Thymus (tissue), 14 donors: ENCODE data around the gene GNG7. TPM values are rescaled to one million over a fixed set of nuclear protein-coding genes. Genes with fewer than 3 reads are reported as not detected.
A peak's percentile ranks its signal among the peaks of the same experiment; 100 is the strongest.

Experiments
- DNase-seq, 9 donors: peaks; one replicate each; pipeline ENCODE4 v3.0.0-alpha.2; 2013; ENCODE audit warnings: low spot score in 9 of 9, low read depth in 6 of 9, missing footprints in 1 of 9
- H3K27ac ChIP-seq, 2 donors: one replicate each; pipeline ENCODE4 v1.5.1; 2013; ENCODE audit warnings: control low read depth in 1 of 2, low read depth in 1 of 2, low read length in 1 of 2, mild to moderate bottlenecking in 1 of 2, moderate library complexity in 1 of 2
- H3K27me3 ChIP-seq, 2 donors: one replicate each; pipeline ENCODE4 v1.5.1; 2013; ENCODE audit warnings: low read length in 1 of 2; ENCODE audit not compliant: control insufficient read depth in 2 of 2, insufficient read depth in 1 of 2
- H3K36me3 ChIP-seq, 2 donors: one replicate each; pipeline ENCODE4 v1.5.1; 2013; ENCODE audit warnings: low read length in 1 of 2, mild to moderate bottlenecking in 1 of 2, moderate library complexity in 1 of 2; ENCODE audit not compliant: control insufficient read depth in 2 of 2, insufficient read depth in 2 of 2
- H3K4me1 ChIP-seq, 2 donors: one replicate each; pipeline ENCODE4 v1.5.1; 2013; ENCODE audit warnings: low read length in 2 of 2; ENCODE audit not compliant: control insufficient read depth in 2 of 2, insufficient read depth in 2 of 2
- H3K4me3 ChIP-seq, 2 donors: one replicate each; pipeline ENCODE4 v1.5.1; 2013; ENCODE audit warnings: low read length in 2 of 2, control low read depth in 1 of 2, mild to moderate bottlenecking in 1 of 2
- H3K9me3 ChIP-seq, 2 donors: one replicate each; pipeline ENCODE4 v1.5.1; 2013; ENCODE audit warnings: low read length in 1 of 2, mild to moderate bottlenecking in 1 of 2; ENCODE audit not compliant: control insufficient read depth in 2 of 2, insufficient read depth in 1 of 2
- WGBS: extraction: QIAGEN DNeasy Blood & Tissue Kit; methylation state at CpG from one replicate; pipeline ENCODE4 v1.1.7; 2013; 5-methylcytosine and 5-hydroxymethylcytosine counted together
- long read RNA-seq, 10 donors: transcript quantifications; one replicate each; lab custom pipeline, GENCODE V29; 2026
- polyA plus RNA-seq: library from polyadenylated mRNA; stranded (reverse); fragments of 200-250 nt; gene quantifications from one replicate; pipeline ENCODE4 v1.2.3, GENCODE V29; 2013
- total RNA-seq: library from RNA; stranded (reverse); fragments of 120-200 nt; gene quantifications from one replicate; pipeline ENCODE4 v1.2.4, GENCODE V29; 2013
- donor health status: healthy.

Gene GNG7
- total RNA-seq (0.71 TPM), polyA plus RNA-seq (4.2 TPM)
- long read RNA-seq, donor 1, result 0 reads
- long read RNA-seq, donor 2, full-length matches to known transcripts, result 11 of 11 reads
- long read RNA-seq, donor 2, partial matches to known transcripts, result 0 of 11 reads
- long read RNA-seq, donor 2, other reads (novel, unspliced or antisense), result 0 of 11 reads
- long read RNA-seq, donor 3, full-length matches to known transcripts, result 4 of 4 reads
- long read RNA-seq, donor 3, partial matches to known transcripts, result 0 of 4 reads
- long read RNA-seq, donor 3, other reads (novel, unspliced or antisense), result 0 of 4 reads
- long read RNA-seq, donor 4, full-length matches to known transcripts, result 3 of 3 reads
- long read RNA-seq, donor 4, partial matches to known transcripts, result 0 of 3 reads
- long read RNA-seq, donor 4, other reads (novel, unspliced or antisense), result 0 of 3 reads
- long read RNA-seq, donor 5, full-length matches to known transcripts, result 4 of 4 reads
- long read RNA-seq, donor 5, partial matches to known transcripts, result 0 of 4 reads
- long read RNA-seq, donor 5, other reads (novel, unspliced or antisense), result 0 of 4 reads
- long read RNA-seq, donor 6, full-length matches to known transcripts, result 3 of 3 reads
- long read RNA-seq, donor 6, partial matches to known transcripts, result 0 of 3 reads
- long read RNA-seq, donor 6, other reads (novel, unspliced or antisense), result 0 of 3 reads
- long read RNA-seq, donor 7, full-length matches to known transcripts, result 4 of 4 reads
- long read RNA-seq, donor 7, partial matches to known transcripts, result 0 of 4 reads
- long read RNA-seq, donor 7, other reads (novel, unspliced or antisense), result 0 of 4 reads
- long read RNA-seq, donor 8, full-length matches to known transcripts, result 2 of 2 reads
- long read RNA-seq, donor 8, partial matches to known transcripts, result 0 of 2 reads
- long read RNA-seq, donor 8, other reads (novel, unspliced or antisense), result 0 of 2 reads
- long read RNA-seq, donor 9, full-length matches to known transcripts, result 6 of 6 reads
- long read RNA-seq, donor 9, partial matches to known transcripts, result 0 of 6 reads
- long read RNA-seq, donor 9, other reads (novel, unspliced or antisense), result 0 of 6 reads
- long read RNA-seq, donor 10, full-length matches to known transcripts, result 3 of 3 reads
- long read RNA-seq, donor 10, partial matches to known transcripts, result 0 of 3 reads
- long read RNA-seq, donor 10, other reads (novel, unspliced or antisense), result 0 of 3 reads

- Histone ChIP-seq H3K9me3 (no peaks in the 10 kb centered on the region), H3K27ac (no peak within 1 kb of the TSS), H3K36me3 (no peaks in the 10 kb centered on the region), H3K4me1 (peaks cover 0 to 53% of the 10 kb centered on the region in 2 donors), H3K4me3 (peak within 1 kb of the TSS; percentile 49 to 59), H3K27me3 (peaks cover 2 to 23% of the 10 kb centered on the region in 2 donors)
- WGBS, result 2% methylated on average over 77 of the region's 77 CpGs
- peak in 8 of 9 donors; percentile 54 to 95 (median 88) for DNase-seq
Measured at GRCh38 chr19:2702170-2703076, at the start of gene GNG7. TSS of gene GNG7 (minus strand) at chr19:2702694. CDS start at chr19:2520688, 182,006 bp downstream.

DNA sequence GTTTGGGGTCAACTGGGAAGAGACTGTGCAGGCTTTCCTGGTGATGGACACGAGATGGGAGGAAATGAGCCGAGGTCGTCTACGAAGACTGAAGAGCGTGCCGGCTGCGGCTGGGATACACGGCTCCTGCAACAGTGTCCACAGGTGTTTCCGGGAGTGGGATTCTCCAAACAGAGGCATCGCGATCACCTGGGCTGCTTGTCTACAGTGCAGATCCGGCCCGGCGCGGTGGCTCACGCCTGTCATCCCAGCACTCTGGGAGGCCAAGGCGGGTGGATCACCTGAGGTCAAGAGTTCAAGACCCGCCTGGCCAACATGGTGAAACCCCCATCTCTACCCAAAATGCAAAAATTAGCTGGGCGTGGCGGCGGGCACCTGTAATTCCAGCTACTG is 48.9 kb upstream of the GNG7 start:
- Histone ChIP-seq H3K4me1 (peaks cover 0 to 6% of the 10 kb centered on the region in 2 donors), H3K27me3 (peaks cover 0 to 3% of the 10 kb centered on the region in 2 donors), H3K27ac (no peak overlapping the region), H3K9me3 (no peaks in the 10 kb centered on the region), H3K36me3 (peaks cover 27 to 28% of the 10 kb centered on the region in 2 donors), H3K4me3 (no peak overlapping the region)
- DNase-seq, result no peak
- WGBS, result 96% methylated on average over 21 of the region's 21 CpGs

GRCh38 chr19:2750808-2751437 is 48.4 kb upstream of the GNG7 start:
- DNase-seq, result no peak
- no peaks in the 10 kb centered on the region for H3K9me3 ChIP-seq
- H3K4me3 ChIP-seq, result no peak overlapping the region
- no peak overlapping the region for H3K27ac ChIP-seq
- peaks cover 0 to 6% of the 10 kb centered on the region in 2 donors for H3K4me1 ChIP-seq
- H3K36me3 ChIP-seq, result peaks cover 22 to 23% of the 10 kb centered on the region in 2 donors
- peaks cover 0 to 3% of the 10 kb centered on the region in 2 donors for H3K27me3 ChIP-seq
- 82% methylated on average over 17 of the region's 17 CpGs for WGBS

GRCh38 chr19:2747349-2747748 is 44.9 kb upstream of the GNG7 start:
- Histone ChIP-seq H3K4me3 (no peak overlapping the region), H3K27ac (no peak overlapping the region), H3K9me3 (no peaks in the 10 kb centered on the region), H3K4me1 (peaks cover 0 to 6% of the 10 kb centered on the region in 2 donors), H3K27me3 (peaks cover 0 to 13% of the 10 kb centered on the region in 2 donors), H3K36me3 (no peaks in the 10 kb centered on the region)
- no peak for DNase-seq
- 95% methylated on average over 7 of the region's 7 CpGs for WGBS

DNA sequence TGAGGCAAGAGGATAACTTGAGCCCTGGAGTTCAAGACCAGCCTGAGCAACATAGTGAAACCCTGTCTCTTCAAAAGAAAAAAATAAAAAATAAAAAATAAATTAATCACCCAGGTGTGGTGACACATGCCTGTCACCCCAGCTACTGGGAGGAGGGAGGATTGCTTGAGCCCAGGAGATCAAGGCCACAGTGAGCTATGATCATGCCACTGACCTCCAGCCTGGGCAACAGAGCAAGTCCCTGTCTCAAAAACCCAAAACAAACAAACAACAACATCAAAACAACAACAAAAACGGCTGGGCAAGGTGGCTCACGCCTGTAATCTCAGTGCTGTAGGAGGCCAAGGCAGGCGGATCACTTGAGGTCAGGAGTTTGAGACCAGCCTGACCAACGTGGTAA is 41.6 kb upstream of the GNG7 start:
- Histone ChIP-seq H3K4me3 (no peak overlapping the region), H3K9me3 (no peaks in the 10 kb centered on the region), H3K27me3 (peaks cover 0 to 17% of the 10 kb centered on the region in 2 donors), H3K27ac (no peak overlapping the region), H3K4me1 (peaks cover 3 to 15% of the 10 kb centered on the region in 2 donors), H3K36me3 (no peaks in the 10 kb centered on the region)
- DNase-seq, result no peak
- WGBS, result 63% methylated on average over 4 of the region's 4 CpGs

- H3K36me3 ChIP-seq, result no peaks in the 10 kb centered on the region
- no peak overlapping the region for H3K4me3 ChIP-seq
- no peak for DNase-seq
- H3K9me3 ChIP-seq, result no peaks in the 10 kb centered on the region
- H3K4me1 ChIP-seq, result peaks cover 6 to 15% of the 10 kb centered on the region in 2 donors
- 83% methylated on average over 8 of the region's 8 CpGs for WGBS
- peaks cover 0 to 14% of the 10 kb centered on the region in 2 donors for H3K27me3 ChIP-seq
- H3K27ac ChIP-seq, result no peak overlapping the region
Measured at GRCh38 chr19:2743099-2743498, 40.6 kb upstream of the GNG7 start.

GRCh38 chr19:2740314-2740656 is 37.8 kb upstream of the GNG7 start:
- 45% methylated on average over 13 of the region's 13 CpGs for WGBS
- peaks cover 0 to 2% of the 10 kb centered on the region in 2 donors for H3K9me3 ChIP-seq
- H3K27me3 ChIP-seq, result peaks cover 0 to 14% of the 10 kb centered on the region in 2 donors
- no peak overlapping the region for H3K4me3 ChIP-seq
- no peak overlapping the region for H3K27ac ChIP-seq
- DNase-seq, result peak in 1 of 9 donors; percentile 6
- H3K36me3 ChIP-seq, result peaks cover 18 to 20% of the 10 kb centered on the region in 2 donors
- H3K4me1 ChIP-seq, result peaks cover 6 to 15% of the 10 kb centered on the region in 2 donors
